Measurements from ENCODE around the gene FLVCR2.

Gene FLVCR2

DNA sequence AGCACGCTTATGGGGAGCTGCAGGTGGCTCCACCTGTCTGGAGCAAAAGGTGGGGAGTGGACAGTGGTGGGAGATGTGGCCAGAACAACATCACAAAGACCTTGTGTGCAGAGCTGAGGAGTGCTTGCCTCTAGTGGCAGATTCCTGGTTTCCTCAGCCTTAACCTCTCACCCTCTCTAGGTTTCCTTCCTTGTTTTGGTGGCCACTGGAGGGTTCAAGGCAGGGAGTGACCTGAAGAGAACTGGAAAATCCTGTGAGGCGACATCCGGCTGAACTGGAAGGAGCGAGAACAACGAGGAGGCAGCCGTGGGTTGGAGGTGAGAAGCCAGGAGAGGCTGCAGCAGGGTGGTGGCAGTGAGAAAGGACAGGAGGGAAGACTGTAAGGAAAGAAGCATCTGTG, 6.3 kb upstream of the FLVCR2 start:
- no peaks in the 10 kb centered on the region for H3K9me3 ChIP-seq (ENCODE audit: control insufficient read depth, insufficient read depth, low read depth, low read length)
- no peak overlapping the region for H3K27ac ChIP-seq (ENCODE audit: extremely low read depth, low read depth, low read length)
- no peak for TF ChIP-seq SP2 (tag by site-specific recombination; IDR thresholded peaks at IDR 0.05)
- TF ChIP-seq ZBTB17 (tag by site-specific recombination; IDR thresholded peaks at IDR 0.05): no peak
- TF ChIP-seq MYNN (tag by site-specific recombination; IDR thresholded peaks at IDR 0.05; ENCODE audit: borderline replicate concordance): no peak
- TF ChIP-seq ZNF704 (tag by site-specific recombination; IDR thresholded peaks at IDR 0.05): no peak
- no peaks in the 10 kb centered on the region for H3K36me3 ChIP-seq (ENCODE audit: control insufficient read depth in 2 of 2, insufficient read depth in 1 of 2, low read length in 2 of 2)
- ChIA-PET POLR2A (no interaction called here), CTCF (interaction anchor here (0.5 to 9.1 kb wide), 5 partner anchors 10 to 263 kb away, joined by 3 to 266 read pairs (median 6); partner anchors contain the start of genes ERG28 and TTLL5)
- H3K4me1 ChIP-seq (ENCODE audit: control insufficient read depth, insufficient read depth, low read length): no peaks in the 10 kb centered on the region
- no peak overlapping the region for H3K4me3 ChIP-seq (ENCODE audit: low read depth, low read length)

DNA sequence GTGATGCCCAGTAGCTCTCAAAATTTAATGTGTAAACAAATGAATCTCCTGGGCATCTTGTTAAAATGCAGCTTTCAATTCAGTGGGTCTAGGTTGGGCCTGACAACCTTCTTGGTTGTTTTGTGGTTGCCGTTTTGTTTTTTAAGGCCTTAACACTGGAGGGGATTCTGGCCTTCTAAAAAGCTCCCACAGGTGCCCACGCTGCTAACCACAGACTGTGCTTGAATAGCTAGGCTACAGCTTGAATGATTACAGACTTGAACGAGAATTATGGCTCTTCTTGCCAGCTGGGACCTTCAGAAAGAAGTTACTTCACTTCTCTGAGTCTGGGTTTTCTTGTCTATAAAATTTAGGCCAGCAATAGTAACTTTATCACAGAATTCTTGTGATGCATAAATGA, 1.3 kb upstream of the FLVCR2 start:
- ChIA-PET POLR2A (interaction anchor here (2.1 to 2.3 kb wide), 3 partner anchors 72 to 84 kb away, joined by 9 to 19 read pairs (median 10); partner anchors contain the start of genes ERG28 and TTLL5), CTCF (interaction anchor here (0.5 to 9.1 kb wide), 30 partner anchors 10 to 1005 kb away, joined by 3 to 266 read pairs (median 4); partner anchors contain the start of genes ERG28, TGFB3 and TTLL5)
- H3K4me1 ChIP-seq (ENCODE audit: control insufficient read depth, insufficient read depth, low read length): peaks cover 4% of the 10 kb centered on the region; the same call in 1 of the 2 replicates
- no peak overlapping the region for H3K4me3 ChIP-seq (ENCODE audit: low read depth, low read length)
- no peaks in the 10 kb centered on the region for H3K9me3 ChIP-seq (ENCODE audit: control insufficient read depth, insufficient read depth, low read depth, low read length)
- H3K27ac ChIP-seq (ENCODE audit: extremely low read depth, low read depth, low read length): no peak overlapping the region
- TF ChIP-seq, protein P1, sequence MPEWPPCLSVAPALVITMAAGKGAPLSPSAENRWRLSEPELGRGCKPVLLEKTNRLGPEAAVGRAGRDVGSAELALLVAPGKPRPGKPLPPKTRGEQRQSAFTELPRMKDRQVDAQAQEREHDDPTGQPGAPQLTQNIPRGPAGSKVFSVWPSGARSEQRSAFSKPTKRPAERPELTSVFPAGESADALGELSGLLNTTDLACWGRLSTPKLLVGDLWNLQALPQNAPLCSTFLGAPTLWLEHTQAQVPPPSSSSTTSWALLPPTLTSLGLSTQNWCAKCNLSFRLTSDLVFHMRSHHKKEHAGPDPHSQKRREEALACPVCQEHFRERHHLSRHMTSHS (tag by site-specific recombination; IDR thresholded peaks at IDR 0.05): no peak
- TF ChIP-seq, protein P2, sequence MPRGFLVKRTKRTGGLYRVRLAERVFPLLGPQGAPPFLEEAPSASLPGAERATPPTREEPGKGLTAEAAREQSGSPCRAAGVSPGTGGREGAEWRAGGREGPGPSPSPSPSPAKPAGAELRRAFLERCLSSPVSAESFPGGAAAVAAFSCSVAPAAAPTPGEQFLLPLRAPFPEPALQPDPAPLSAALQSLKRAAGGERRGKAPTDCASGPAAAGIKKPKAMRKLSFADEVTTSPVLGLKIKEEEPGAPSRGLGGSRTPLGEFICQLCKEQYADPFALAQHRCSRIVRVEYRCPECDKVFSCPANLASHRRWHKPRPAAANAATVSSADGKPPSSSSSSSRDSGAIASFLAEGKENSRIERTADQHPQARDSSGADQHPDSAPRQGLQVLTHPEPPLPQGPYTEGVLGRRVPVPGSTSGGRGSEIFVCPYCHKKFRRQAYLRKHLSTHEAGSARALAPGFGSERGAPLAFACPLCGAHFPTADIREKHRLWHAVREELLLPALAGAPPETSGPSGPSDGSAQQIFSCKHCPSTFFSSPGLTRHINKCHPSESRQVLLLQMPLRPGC (tag by site-specific recombination; IDR thresholded peaks at IDR 0.05): no peak
- TF ChIP-seq ZNF501 (tag by site-specific recombination; IDR thresholded peaks at IDR 0.05) (no peak), ZNF626 (tag by site-specific recombination; IDR thresholded peaks at IDR 0.05) (no peak), BCL11B (tag by site-specific recombination; IDR thresholded peaks at IDR 0.05; ENCODE audit: low read depth) (no peak), ZNF843 (tag by site-specific recombination; IDR thresholded peaks at IDR 0.05) (no peak), ZNF121 (tag by site-specific recombination; IDR thresholded peaks at IDR 0.05) (no peak), ZNF707 (tag by site-specific recombination; IDR thresholded peaks at IDR 0.05) (no peak), FEZF1 (tag by site-specific recombination; IDR thresholded peaks at IDR 0.05) (no peak), ZBTB48 (tag by site-specific recombination; IDR thresholded peaks at IDR 0.05) (no peak), ZNF585B (tag by site-specific recombination; IDR thresholded peaks at IDR 0.05) (no peak), ZNF148 (tag by site-specific recombination; IDR thresholded peaks at IDR 0.05; ENCODE audit: borderline replicate concordance) (no peak), ZFP69B (tag by site-specific recombination; IDR thresholded peaks at IDR 0.05) (no peak), ZSCAN18 (tag by site-specific recombination; IDR thresholded peaks at IDR 0.05) (no peak), ZNF530 (tag by site-specific recombination; IDR thresholded peaks at IDR 0.05; ENCODE audit: low read depth) (no peak), ZNF600 (tag by site-specific recombination; IDR thresholded peaks at IDR 0.05) (no peak), ZNF670 (tag by site-specific recombination; IDR thresholded peaks at IDR 0.05; ENCODE audit: low read depth) (no peak)
- TF ChIP-seq, protein P3, sequence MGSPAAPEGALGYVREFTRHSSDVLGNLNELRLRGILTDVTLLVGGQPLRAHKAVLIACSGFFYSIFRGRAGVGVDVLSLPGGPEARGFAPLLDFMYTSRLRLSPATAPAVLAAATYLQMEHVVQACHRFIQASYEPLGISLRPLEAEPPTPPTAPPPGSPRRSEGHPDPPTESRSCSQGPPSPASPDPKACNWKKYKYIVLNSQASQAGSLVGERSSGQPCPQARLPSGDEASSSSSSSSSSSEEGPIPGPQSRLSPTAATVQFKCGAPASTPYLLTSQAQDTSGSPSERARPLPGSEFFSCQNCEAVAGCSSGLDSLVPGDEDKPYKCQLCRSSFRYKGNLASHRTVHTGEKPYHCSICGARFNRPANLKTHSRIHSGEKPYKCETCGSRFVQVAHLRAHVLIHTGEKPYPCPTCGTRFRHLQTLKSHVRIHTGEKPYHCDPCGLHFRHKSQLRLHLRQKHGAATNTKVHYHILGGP (tag by site-specific recombination; IDR thresholded peaks at IDR 0.05): no peak
- TF ChIP-seq, protein P4, sequence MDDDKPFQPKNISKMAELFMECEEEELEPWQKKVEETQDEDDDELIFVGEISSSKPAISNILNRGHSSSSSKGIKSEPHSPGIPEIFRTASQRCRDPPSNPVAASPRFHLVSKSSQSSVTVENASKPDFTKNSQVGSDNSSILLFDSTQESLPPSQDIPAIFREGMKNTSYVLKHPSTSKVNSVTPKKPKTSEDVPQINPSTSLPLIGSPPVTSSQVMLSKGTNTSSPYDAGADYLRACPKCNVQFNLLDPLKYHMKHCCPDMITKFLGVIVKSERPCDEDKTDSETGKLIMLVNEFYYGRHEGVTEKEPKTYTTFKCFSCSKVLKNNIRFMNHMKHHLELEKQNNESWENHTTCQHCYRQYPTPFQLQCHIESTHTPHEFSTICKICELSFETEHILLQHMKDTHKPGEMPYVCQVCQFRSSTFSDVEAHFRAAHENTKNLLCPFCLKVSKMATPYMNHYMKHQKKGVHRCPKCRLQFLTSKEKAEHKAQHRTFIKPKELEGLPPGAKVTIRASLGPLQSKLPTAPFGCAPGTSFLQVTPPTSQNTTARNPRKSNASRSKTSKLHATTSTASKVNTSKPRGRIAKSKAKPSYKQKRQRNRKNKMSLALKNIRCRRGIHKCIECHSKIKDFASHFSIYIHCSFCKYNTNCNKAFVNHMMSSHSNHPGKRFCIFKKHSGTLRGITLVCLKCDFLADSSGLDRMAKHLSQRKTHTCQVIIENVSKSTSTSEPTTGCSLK (tag by site-specific recombination; IDR thresholded peaks at IDR 0.05): no peak
- H3K36me3 ChIP-seq (ENCODE audit: control insufficient read depth in 2 of 2, insufficient read depth in 1 of 2, low read length in 2 of 2): no peaks in the 10 kb centered on the region

Data from HEK293 (cell line).